ENCODE data around the gene AUTS2.

DNA sequence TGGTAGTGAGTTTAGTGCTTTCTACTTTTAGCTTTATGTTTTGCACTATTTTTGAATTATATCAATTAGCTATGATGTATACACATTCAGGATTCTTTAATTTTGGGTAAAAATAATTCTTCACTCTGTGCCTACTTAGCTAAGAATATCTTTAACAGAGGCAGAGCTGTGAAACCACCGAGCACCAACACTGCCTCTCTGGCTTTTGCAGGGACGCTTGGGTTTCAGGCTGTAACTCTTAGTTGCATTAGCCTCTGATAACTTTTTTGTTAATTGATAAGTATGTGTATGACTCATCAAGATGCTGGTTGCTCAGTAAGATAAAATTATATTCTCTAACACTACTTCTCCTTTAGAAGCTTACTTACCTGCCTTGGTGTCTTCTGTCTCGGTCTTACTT, 738.3 kb downstream of the AUTS2 start:
- no peak for TF ChIP-seq POLR2A (IDR thresholded peaks at IDR 0.05)
- TF ChIP-seq POLR2AphosphoS5 (IDR thresholded peaks at IDR 0.05; ENCODE audit: insufficient read depth in 1 of 2, low read depth in 1 of 2): no peak
- TF ChIP-seq, protein P1, sequence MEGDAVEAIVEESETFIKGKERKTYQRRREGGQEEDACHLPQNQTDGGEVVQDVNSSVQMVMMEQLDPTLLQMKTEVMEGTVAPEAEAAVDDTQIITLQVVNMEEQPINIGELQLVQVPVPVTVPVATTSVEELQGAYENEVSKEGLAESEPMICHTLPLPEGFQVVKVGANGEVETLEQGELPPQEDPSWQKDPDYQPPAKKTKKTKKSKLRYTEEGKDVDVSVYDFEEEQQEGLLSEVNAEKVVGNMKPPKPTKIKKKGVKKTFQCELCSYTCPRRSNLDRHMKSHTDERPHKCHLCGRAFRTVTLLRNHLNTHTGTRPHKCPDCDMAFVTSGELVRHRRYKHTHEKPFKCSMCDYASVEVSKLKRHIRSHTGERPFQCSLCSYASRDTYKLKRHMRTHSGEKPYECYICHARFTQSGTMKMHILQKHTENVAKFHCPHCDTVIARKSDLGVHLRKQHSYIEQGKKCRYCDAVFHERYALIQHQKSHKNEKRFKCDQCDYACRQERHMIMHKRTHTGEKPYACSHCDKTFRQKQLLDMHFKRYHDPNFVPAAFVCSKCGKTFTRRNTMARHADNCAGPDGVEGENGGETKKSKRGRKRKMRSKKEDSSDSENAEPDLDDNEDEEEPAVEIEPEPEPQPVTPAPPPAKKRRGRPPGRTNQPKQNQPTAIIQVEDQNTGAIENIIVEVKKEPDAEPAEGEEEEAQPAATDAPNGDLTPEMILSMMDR (IDR thresholded peaks at IDR 0.05): no peak

Data from vagina (tissue), 2 donors.